ENCODE data around the gene FIG4. TPM values are rescaled to one million over a fixed set of nuclear protein-coding genes. Genes with fewer than 3 reads are reported as not detected.

The FIG4 gene
- total and polyA plus RNA-seq, 4 donors: 7.1 to 26.7 (median 16.4) TPM

DNA sequence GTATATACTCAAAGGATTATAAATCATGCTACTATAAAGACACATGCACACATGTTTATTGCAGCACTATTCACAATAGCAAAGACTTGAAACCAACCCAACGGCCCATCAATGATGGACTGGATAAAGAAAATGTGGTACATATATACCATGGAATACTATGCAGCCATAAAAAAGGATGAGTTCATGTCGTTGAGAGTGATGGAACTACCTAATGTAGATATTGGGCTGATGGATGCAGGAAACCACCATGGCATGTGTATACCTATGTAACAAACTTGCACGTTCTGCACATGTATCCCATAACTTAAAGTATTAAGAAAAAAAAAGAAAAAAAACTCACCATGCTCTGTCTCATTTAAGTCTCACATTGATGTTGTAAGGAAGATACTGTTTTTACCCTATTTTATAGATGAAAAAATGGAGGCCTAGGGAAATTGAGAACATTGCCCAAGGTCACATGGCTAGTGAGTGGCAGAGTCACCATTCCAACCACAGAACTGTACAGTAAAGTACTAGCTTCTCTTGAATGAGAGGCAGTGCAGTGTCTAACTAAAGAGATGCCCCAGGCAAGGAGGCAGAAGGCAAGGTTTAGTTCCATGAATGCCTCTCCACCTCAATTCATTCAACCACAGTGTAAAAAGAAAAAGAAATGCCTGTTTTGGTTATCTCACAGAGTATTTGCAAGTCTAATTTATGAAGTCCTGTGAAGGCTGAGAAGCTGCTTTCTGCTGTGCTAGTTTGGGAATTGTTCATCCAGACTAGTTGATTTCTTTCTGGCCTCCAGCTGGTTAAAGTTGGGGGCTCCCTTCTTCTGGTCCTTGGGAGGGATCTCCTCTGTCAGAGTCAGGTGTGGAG lies 68.2 kb downstream of the FIG4 start:
- no peaks in the 10 kb centered on the region for H3K36me3 ChIP-seq (ENCODE audit: control insufficient read depth in 1 of 2, insufficient read depth in 2 of 2, low read length in 1 of 2)
- WGBS, 2 donors: 99 to 100% methylated on average over 3 of the region's 3 CpGs
- H3K4me3 ChIP-seq (ENCODE audit: low read length in 2 of 2): no peak overlapping the region
- ATAC-seq (ENCODE audit: low FRiP score) (no peak), DNase-seq (no peak)
- no peaks in the 10 kb centered on the region for H3K27me3 ChIP-seq (ENCODE audit: control insufficient read depth in 1 of 2, insufficient read depth in 2 of 2, low read length in 1 of 2)
- intact Hi-C loops (cut with DNase I): no loop called here
- peaks cover 0 to 1% of the 10 kb centered on the region in 2 donors for H3K4me1 ChIP-seq (ENCODE audit: control insufficient read depth in 1 of 2, insufficient read depth in 2 of 2, low read length in 2 of 2)
- H3K27ac ChIP-seq (ENCODE audit: low read depth in 1 of 2, low read length in 2 of 2): no peak overlapping the region
- H3K9me3 ChIP-seq (ENCODE audit: control insufficient read depth, low read length): no peaks in the 10 kb centered on the region

DNA sequence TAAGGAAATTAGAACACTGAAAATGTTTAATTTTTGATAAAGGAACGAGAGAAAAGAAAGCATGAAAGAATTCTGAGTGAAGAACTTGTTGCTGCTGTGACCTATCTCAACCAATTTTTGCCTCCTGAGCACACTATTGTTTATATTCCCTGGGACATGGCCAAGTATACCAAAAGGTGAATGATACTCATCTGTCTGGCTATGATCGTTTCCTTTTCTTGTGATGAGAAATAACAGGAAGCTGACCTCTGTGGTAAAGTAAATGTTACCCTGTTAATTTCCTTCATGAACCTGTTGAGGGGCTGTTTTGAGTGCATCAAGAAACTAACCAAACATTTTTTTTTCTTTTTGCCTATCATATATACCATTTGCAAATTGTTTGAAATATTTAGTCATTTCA lies 69.1 kb downstream of the FIG4 start:
- Histone ChIP-seq H3K4me3 (ENCODE audit: low read length in 2 of 2) (no peak overlapping the region), H3K36me3 (ENCODE audit: control insufficient read depth in 1 of 2, insufficient read depth in 2 of 2, low read length in 1 of 2) (no peaks in the 10 kb centered on the region), H3K4me1 (ENCODE audit: control insufficient read depth in 1 of 2, insufficient read depth in 2 of 2, low read length in 2 of 2) (peaks cover 0 to 1% of the 10 kb centered on the region in 2 donors), H3K27ac (ENCODE audit: low read depth in 1 of 2, low read length in 2 of 2) (no peak overlapping the region), H3K27me3 (ENCODE audit: control insufficient read depth in 1 of 2, insufficient read depth in 2 of 2, low read length in 1 of 2) (no peaks in the 10 kb centered on the region), H3K9me3 (ENCODE audit: control insufficient read depth, low read length) (no peaks in the 10 kb centered on the region)
- ATAC-seq (ENCODE audit: low FRiP score) (no peak), DNase-seq (no peak)
- WGBS, 2 donors: 29 to 32% methylated on average over 2 of the region's 2 CpGs
- intact Hi-C loops (cut with DNase I): no loop called here

DNA sequence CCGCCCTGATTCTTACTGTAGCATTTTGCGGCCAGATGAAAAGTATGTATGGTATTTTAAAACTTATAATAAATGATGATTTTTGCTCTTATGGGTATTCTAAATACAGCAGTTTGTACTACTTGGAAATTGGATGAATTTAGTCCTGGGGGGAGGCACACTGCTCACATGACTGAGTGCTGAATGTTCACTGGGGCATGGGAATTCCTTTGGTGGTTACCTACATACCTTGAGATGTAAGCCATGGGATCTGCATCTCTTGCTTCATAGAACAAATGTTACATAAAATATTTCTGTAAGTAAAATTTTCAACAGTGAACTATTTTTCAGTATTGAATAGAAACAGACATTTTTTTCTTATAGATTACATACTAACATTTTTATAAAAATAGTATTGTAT lies 71.1 kb downstream of the FIG4 start:
- no peaks in the 10 kb centered on the region for H3K36me3 ChIP-seq (ENCODE audit: control insufficient read depth in 1 of 2, insufficient read depth in 2 of 2, low read length in 1 of 2)
- DNase-seq (no peak), ATAC-seq (ENCODE audit: low FRiP score) (no peak)
- 96% methylated on average over 2 of the region's 2 CpGs for WGBS, 2 donors
- no peak overlapping the region for H3K4me3 ChIP-seq (ENCODE audit: low read length in 2 of 2)
- H3K27me3 ChIP-seq (ENCODE audit: control insufficient read depth in 1 of 2, insufficient read depth in 2 of 2, low read length in 1 of 2): no peaks in the 10 kb centered on the region
- intact Hi-C loops (cut with DNase I): no loop called here
- peaks cover 0 to 1% of the 10 kb centered on the region in 2 donors for H3K4me1 ChIP-seq (ENCODE audit: control insufficient read depth in 1 of 2, insufficient read depth in 2 of 2, low read length in 2 of 2)
- H3K9me3 ChIP-seq (ENCODE audit: control insufficient read depth, low read length): no peaks in the 10 kb centered on the region
- no peak overlapping the region for H3K27ac ChIP-seq (ENCODE audit: low read depth in 1 of 2, low read length in 2 of 2)

DNA sequence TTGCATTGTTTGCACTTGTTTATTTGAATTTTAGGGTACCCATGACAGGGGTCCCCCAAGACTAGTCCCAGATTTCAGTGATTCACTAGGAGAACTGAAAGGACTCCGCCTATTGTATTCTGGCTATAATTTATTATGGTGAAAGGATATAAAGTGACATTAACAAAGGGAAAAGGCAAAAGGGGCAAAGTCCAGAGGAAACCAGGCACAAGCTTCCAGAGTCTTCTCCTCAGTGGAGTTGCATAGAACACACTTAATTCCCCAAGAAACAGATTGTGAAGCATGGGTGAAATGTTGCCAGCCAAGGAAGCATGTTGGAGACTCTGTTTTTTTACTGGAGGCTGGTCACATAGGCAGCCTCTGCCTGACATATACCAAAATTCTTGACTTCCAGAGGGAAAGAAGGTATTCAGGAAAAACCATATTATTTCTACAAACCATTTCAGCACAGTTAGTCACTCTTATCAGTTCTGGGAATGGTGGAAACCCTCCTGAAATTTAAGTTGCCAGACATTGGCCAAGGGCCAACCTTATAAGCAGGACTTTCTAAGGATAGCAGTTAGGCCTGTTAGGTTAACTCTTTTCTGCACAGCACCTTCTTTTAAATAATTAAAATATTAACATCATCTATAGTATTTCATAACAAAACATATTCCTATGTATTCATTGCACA lies 71.8 kb downstream of the FIG4 start:
- WGBS, 2 donors: 0 to 67% methylated on average over 1 of the region's 1 CpG
- Histone ChIP-seq H3K27me3 (ENCODE audit: control insufficient read depth in 1 of 2, insufficient read depth in 2 of 2, low read length in 1 of 2) (no peaks in the 10 kb centered on the region), H3K36me3 (ENCODE audit: control insufficient read depth in 1 of 2, insufficient read depth in 2 of 2, low read length in 1 of 2) (peaks cover 0 to 2% of the 10 kb centered on the region in 2 donors), H3K27ac (ENCODE audit: low read depth in 1 of 2, low read length in 2 of 2) (no peak overlapping the region), H3K4me1 (ENCODE audit: control insufficient read depth in 1 of 2, insufficient read depth in 2 of 2, low read length in 2 of 2) (peaks cover 0 to 1% of the 10 kb centered on the region in 2 donors), H3K4me3 (ENCODE audit: low read length in 2 of 2) (no peak overlapping the region), H3K9me3 (ENCODE audit: control insufficient read depth, low read length) (no peaks in the 10 kb centered on the region)
- DNase-seq (no peak), ATAC-seq (ENCODE audit: low FRiP score) (no peak)
- intact Hi-C loops (cut with DNase I): no loop called here

DNA sequence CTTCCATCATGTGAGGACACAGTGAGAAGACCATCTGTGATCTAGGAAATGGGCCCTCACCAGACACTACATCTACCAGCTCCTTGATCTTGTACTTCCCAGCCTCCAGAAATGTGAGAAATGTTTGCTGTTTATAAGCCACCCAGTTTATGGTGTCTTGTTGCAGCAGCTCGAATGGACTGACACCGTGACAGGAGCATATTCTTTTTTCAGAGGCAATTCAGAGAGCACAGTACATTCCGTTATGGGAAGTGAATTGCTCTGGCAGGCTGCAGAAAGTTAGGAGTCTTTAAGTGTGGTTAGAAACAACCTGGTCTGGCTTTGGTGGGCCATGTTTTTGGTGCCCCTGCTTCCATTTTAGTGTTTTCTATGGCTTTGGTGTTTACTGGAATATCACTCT lies 75.1 kb downstream of the FIG4 start:
- DNase-seq (no peak), ATAC-seq (ENCODE audit: low FRiP score) (no peak)
- no peaks in the 10 kb centered on the region for H3K27me3 ChIP-seq (ENCODE audit: control insufficient read depth in 1 of 2, insufficient read depth in 2 of 2, low read length in 1 of 2)
- H3K36me3 ChIP-seq (ENCODE audit: control insufficient read depth in 1 of 2, insufficient read depth in 2 of 2, low read length in 1 of 2): peaks cover 0 to 4% of the 10 kb centered on the region in 2 donors
- H3K9me3 ChIP-seq (ENCODE audit: control insufficient read depth, low read length): no peaks in the 10 kb centered on the region
- H3K4me1 ChIP-seq (ENCODE audit: control insufficient read depth in 1 of 2, insufficient read depth in 2 of 2, low read length in 2 of 2): no peaks in the 10 kb centered on the region
- WGBS, 2 donors: 90% methylated on average over 3 of the region's 3 CpGs
- no peak overlapping the region for H3K27ac ChIP-seq (ENCODE audit: low read depth in 1 of 2, low read length in 2 of 2)
- no peak overlapping the region for H3K4me3 ChIP-seq (ENCODE audit: low read length in 2 of 2)
- intact Hi-C loops (cut with DNase I): no loop called here

DNA sequence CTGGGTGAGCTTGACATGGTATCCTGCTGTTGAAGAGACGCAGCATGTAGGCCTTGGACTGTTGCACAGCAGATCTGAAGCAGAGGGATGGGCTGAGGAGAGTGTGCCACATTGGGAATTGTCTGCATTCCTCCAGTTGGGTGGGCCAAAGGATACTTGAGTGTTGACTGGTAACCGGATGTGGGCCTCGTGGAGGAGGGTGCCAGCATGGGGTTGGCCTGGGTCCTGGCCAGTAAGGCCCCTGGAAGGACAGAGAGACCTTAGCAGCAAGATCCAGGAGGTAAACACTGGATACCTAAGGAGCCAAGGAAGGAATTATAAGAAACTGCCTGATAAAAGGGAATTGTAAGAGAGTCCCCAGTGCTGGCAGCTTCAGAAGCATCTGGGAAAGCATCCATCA lies 76.9 kb downstream of the FIG4 start:
- intact Hi-C loops (cut with DNase I): no loop called here
- Histone ChIP-seq H3K4me1 (ENCODE audit: control insufficient read depth in 1 of 2, insufficient read depth in 2 of 2, low read length in 2 of 2) (no peaks in the 10 kb centered on the region), H3K36me3 (ENCODE audit: control insufficient read depth in 1 of 2, insufficient read depth in 2 of 2, low read length in 1 of 2) (peaks cover 0 to 4% of the 10 kb centered on the region in 2 donors), H3K27ac (ENCODE audit: low read depth in 1 of 2, low read length in 2 of 2) (no peak overlapping the region), H3K27me3 (ENCODE audit: control insufficient read depth in 1 of 2, insufficient read depth in 2 of 2, low read length in 1 of 2) (no peaks in the 10 kb centered on the region), H3K9me3 (ENCODE audit: control insufficient read depth, low read length) (no peaks in the 10 kb centered on the region), H3K4me3 (ENCODE audit: low read length in 2 of 2) (no peak overlapping the region)
- WGBS, 2 donors: 46 to 57% methylated on average over 3 of the region's 3 CpGs
- ATAC-seq (ENCODE audit: low FRiP score) (no peak), DNase-seq (peak in 1 of 2 donors; percentile 44)

DNA sequence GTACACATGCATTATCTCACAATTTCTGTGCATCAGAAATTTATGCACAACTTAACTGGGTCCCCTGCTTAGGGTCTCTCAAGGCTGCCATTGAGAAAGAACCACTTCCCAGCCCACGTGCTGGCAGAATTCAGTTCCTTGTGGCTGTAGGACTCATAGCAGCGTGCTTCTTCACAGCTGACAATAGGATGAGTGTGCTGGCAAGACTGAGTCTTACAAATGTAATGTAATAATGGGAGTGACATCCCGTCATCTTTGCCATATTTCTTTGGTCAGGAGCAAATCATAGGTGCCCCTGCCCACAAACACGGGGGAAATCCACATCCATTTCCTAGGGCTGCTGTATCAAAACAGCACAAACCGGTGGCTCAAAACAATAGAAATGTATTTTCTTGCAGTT lies 77.4 kb downstream of the FIG4 start:
- no peak overlapping the region for H3K4me3 ChIP-seq (ENCODE audit: low read length in 2 of 2)
- H3K36me3 ChIP-seq (ENCODE audit: control insufficient read depth in 1 of 2, insufficient read depth in 2 of 2, low read length in 1 of 2): peaks cover 0 to 4% of the 10 kb centered on the region in 2 donors
- no peaks in the 10 kb centered on the region for H3K9me3 ChIP-seq (ENCODE audit: control insufficient read depth, low read length)
- peaks cover 0 to under 1% of the 10 kb centered on the region in 2 donors for H3K4me1 ChIP-seq (ENCODE audit: control insufficient read depth in 1 of 2, insufficient read depth in 2 of 2, low read length in 2 of 2)
- intact Hi-C loops (cut with DNase I): no loop called here
- no peaks in the 10 kb centered on the region for H3K27me3 ChIP-seq (ENCODE audit: control insufficient read depth in 1 of 2, insufficient read depth in 2 of 2, low read length in 1 of 2)
- no peak overlapping the region for H3K27ac ChIP-seq (ENCODE audit: low read depth in 1 of 2, low read length in 2 of 2)
- DNase-seq (no peak), ATAC-seq (ENCODE audit: low FRiP score) (no peak)
- WGBS, 2 donors: 86 to 95% methylated on average over 5 of the region's 5 CpGs

DNA sequence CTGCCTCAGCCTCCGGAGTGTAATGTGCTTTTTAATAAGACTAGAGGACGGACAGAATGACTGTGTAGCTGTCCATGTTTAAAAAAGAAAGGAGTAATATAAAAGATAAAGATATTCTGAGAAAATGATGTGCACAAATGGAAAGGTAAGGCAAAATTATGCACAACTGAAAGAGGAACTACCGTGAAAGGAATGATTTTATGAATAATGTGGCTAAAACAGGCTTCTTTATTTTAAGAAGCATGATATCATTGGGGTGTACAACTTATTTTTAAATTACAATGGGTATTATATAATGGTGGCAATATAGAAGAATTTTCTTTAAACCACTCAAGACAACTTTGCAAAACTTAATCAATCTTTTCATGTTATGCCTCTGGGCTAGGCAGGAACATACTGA lies 78.1 kb downstream of the FIG4 start:
- WGBS, 2 donors: 73 to 74% methylated on average over 3 of the region's 3 CpGs
- intact Hi-C loops (cut with DNase I): no loop called here
- peaks cover 0 to 2% of the 10 kb centered on the region in 2 donors for H3K4me1 ChIP-seq (ENCODE audit: control insufficient read depth in 1 of 2, insufficient read depth in 2 of 2, low read length in 2 of 2)
- no peaks in the 10 kb centered on the region for H3K9me3 ChIP-seq (ENCODE audit: control insufficient read depth, low read length)
- no peak overlapping the region for H3K4me3 ChIP-seq (ENCODE audit: low read length in 2 of 2)
- ATAC-seq (ENCODE audit: low FRiP score): no peak
- no peaks in the 10 kb centered on the region for H3K27me3 ChIP-seq (ENCODE audit: control insufficient read depth in 1 of 2, insufficient read depth in 2 of 2, low read length in 1 of 2)
- DNase-seq: no peak
- peaks cover 0 to 4% of the 10 kb centered on the region in 2 donors for H3K36me3 ChIP-seq (ENCODE audit: control insufficient read depth in 1 of 2, insufficient read depth in 2 of 2, low read length in 1 of 2)
- no peak overlapping the region for H3K27ac ChIP-seq (ENCODE audit: low read depth in 1 of 2, low read length in 2 of 2)

DNA sequence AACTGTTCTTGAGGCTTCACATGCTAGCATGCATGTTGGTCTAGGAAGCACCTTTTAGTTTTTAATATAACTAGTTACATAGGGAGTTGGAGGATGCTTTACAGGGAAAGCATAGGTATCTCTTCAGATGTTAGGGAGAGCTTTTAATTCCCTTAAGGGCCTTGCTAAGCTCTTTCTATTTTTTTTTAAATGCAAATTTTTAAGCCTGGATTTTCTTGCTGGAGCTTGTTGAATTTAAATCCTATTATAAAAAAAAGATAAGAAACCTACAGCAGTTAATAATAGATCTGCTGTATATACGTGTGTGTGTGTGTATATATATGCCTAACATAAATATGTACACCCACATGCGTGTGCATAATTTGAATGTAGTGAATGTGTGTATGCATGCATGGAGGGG lies 79.0 kb downstream of the FIG4 start:
- DNase-seq: no peak
- ATAC-seq (ENCODE audit: low FRiP score): no peak
- peaks cover 0 to 2% of the 10 kb centered on the region in 2 donors for H3K4me1 ChIP-seq (ENCODE audit: control insufficient read depth in 1 of 2, insufficient read depth in 2 of 2, low read length in 2 of 2)
- H3K36me3 ChIP-seq (ENCODE audit: control insufficient read depth in 1 of 2, insufficient read depth in 2 of 2, low read length in 1 of 2): peaks cover under 1 to 4% of the 10 kb centered on the region in 2 donors
- no peaks in the 10 kb centered on the region for H3K27me3 ChIP-seq (ENCODE audit: control insufficient read depth in 1 of 2, insufficient read depth in 2 of 2, low read length in 1 of 2)
- H3K9me3 ChIP-seq (ENCODE audit: control insufficient read depth, low read length): no peaks in the 10 kb centered on the region
- WGBS, 2 donors: 93 to 95% methylated on average over 2 of the region's 2 CpGs
- H3K27ac ChIP-seq (ENCODE audit: low read depth in 1 of 2, low read length in 2 of 2): no peak overlapping the region
- H3K4me3 ChIP-seq (ENCODE audit: low read length in 2 of 2): no peak overlapping the region
- intact Hi-C loops (cut with DNase I): no loop called here

Data from aorta (tissue), 5 donors.